K562 (cell line): ENCODE data around the gene SLC48A1. TPM values are rescaled to one million over a fixed set of nuclear protein-coding genes. Genes with fewer than 3 reads are reported as not detected.

Source experiments
- CBFA2T3 ChIP-seq: fragments of 450-650 bp; IDR thresholded peaks from 2 replicates; pipeline ENCODE4 v1.6.1; 2017
- CXXC5 ChIP-seq: fragments of 250-450 bp; sonication (Bioruptor Pico); IDR thresholded peaks from 2 replicates; pipeline ENCODE4 v1.8.0; 2022; ENCODE audit warnings: inconsistent platforms, mild to moderate bottlenecking, moderate library complexity
- DIDO1 ChIP-seq: fragments of 450-650 bp; IDR thresholded peaks from 2 replicates; pipeline ENCODE4 v1.6.1; 2016; ENCODE audit warnings: low read depth, missing biosample characterization, missing genetic modification characterization
- FOXJ3 ChIP-seq: sonication (generic); formaldehyde crosslinking; IDR thresholded peaks from 2 replicates; pipeline ENCODE4 v1.4.0; 2020; ENCODE audit warnings: mild to moderate bottlenecking, missing genetic modification reagents
- HNRNPUL1 ChIP-seq: fragments of 200-400 bp; formaldehyde crosslinking; IDR thresholded peaks from 2 replicates; pipeline ENCODE4 v1.6.1; 2017; ENCODE audit warnings: low read length
- ILK ChIP-seq: fragments of 450-650 bp; IDR thresholded peaks from 2 replicates; pipeline ENCODE4 v1.6.1; 2016; ENCODE audit warnings: missing genetic modification characterization, low read depth, mild to moderate bottlenecking, missing compliant biosample characterization, moderate library complexity, borderline replicate concordance
- KDM1A ChIP-seq, 2 experiments: fragments of 450-650 bp; IDR thresholded peaks; 2 replicates each; pipeline ENCODE4 v1.6.1; 2016; ENCODE audit warnings: mild to moderate bottlenecking in 2 of 2
- MEF2A ChIP-seq: IDR thresholded peaks from 2 replicates; pipeline ENCODE4 v1.6.1; 2011; ENCODE audit warnings: low read depth, mild to moderate bottlenecking, low read length, moderate library complexity; ENCODE audit not compliant: control insufficient read depth
- MEF2D ChIP-seq: conservative IDR thresholded peaks from 2 replicates; pipeline ENCODE4 v1.6.1; 2016; ENCODE audit warnings: low read depth, missing genetic modification characterization, missing compliant biosample characterization
- NFRKB ChIP-seq: fragments of 450-650 bp; IDR thresholded peaks from 2 replicates; pipeline ENCODE4 v1.6.1; 2016; ENCODE audit warnings: low read depth
- NR1H2 ChIP-seq: sonication (generic); formaldehyde crosslinking; IDR thresholded peaks from 2 replicates; pipeline ENCODE4 v1.4.0; 2020; ENCODE audit warnings: mild to moderate bottlenecking, missing genetic modification reagents
- NUFIP1 ChIP-seq: fragments of 450-650 bp; IDR thresholded peaks from 2 replicates; pipeline ENCODE4 v1.6.1; 2018; ENCODE audit not compliant: partially characterized antibody
- PHF21A ChIP-seq: fragments of 450-650 bp; IDR thresholded peaks from 2 replicates; pipeline ENCODE4 v1.6.1; 2017; ENCODE audit warnings: low read depth, borderline replicate concordance
- RFX5 ChIP-seq: IDR thresholded peaks from 2 replicates; pipeline ENCODE4 v1.6.1; 2011; ENCODE audit warnings: low read depth, mild to moderate bottlenecking, improper control_type of control experiment, low read length
- SPI1 ChIP-seq: IDR thresholded peaks from 2 replicates; pipeline ENCODE4 v1.6.1; 2011; ENCODE audit warnings: low read depth, low read length, control low read depth, borderline replicate concordance
- TFAP4 ChIP-seq: sonication (generic); formaldehyde crosslinking; IDR thresholded peaks from 2 replicates; pipeline ENCODE4 v1.8.0; 2022; ENCODE audit warnings: missing genetic modification reagents, mild to moderate bottlenecking, moderate library complexity, borderline replicate concordance
- TOE1 ChIP-seq, 2 experiments: fragments of 450-650 bp in 1 of 2; sonication (generic) in 1 of 2; formaldehyde crosslinking in 1 of 2; IDR thresholded peaks; 2 replicates each; pipeline versions ENCODE4 v1.7.1 to v1.8.0; 2016 to 2022; ENCODE audit warnings: borderline replicate concordance in 2 of 2, mild to moderate bottlenecking in 2 of 2, antibody characterized with exemption in 1 of 2, inconsistent platforms in 1 of 2, low read depth in 1 of 2, missing genetic modification reagents in 1 of 2, moderate library complexity in 1 of 2
- TRIM28 ChIP-seq: fragments of 450-650 bp; IDR thresholded peaks from 2 replicates; pipeline ENCODE4 v1.6.1; 2017
- XRCC4 ChIP-seq: IDR thresholded peaks from one replicate; pipeline ENCODE4 v1.6.1; 2011; ENCODE audit not compliant: insufficient read depth, insufficient read length; ENCODE audit errors: extremely low read depth
- XRCC5 ChIP-seq: fragments of 200-400 bp; formaldehyde crosslinking; IDR thresholded peaks from 2 replicates; pipeline ENCODE4 v1.6.1; 2017; ENCODE audit warnings: low read depth, mild to moderate bottlenecking, low read length
- ZBTB12 ChIP-seq: fragments of 250-450 bp; sonication (Bioruptor Pico); IDR thresholded peaks from 2 replicates; pipeline ENCODE4 v1.4.0; 2020
- ZBTB9 ChIP-seq: fragments of 450-650 bp; formaldehyde crosslinking; IDR thresholded peaks from 2 replicates; pipeline ENCODE4 v1.4.0; 2020; ENCODE audit warnings: mild to moderate bottlenecking, moderate library complexity
- ZNF274 ChIP-seq: IDR thresholded peaks from 2 replicates; pipeline ENCODE4 v1.6.1; 2011; ENCODE audit warnings: low read depth, mild to moderate bottlenecking, low read length, moderate library complexity, borderline replicate concordance
- ZNF668 ChIP-seq: fragments of 250-450 bp; sonication (Bioruptor Pico); IDR thresholded peaks from 2 replicates; pipeline ENCODE4 v1.8.0; 2022; ENCODE audit warnings: mild to moderate bottlenecking, inconsistent platforms
- polyA plus RNA-seq, 8 experiments: library from polyadenylated mRNA; depleted of rRNA in 4 of 8; stranded (reverse) in 5 of 8; unstranded in 3 of 8; fragments of >200 nt; fragmentation: Nextera tagmentation in 2 of 8; fragmentation: Illumina TruSeq in 1 of 8; extraction: Ambion mirVana in 2 of 8; extraction: Trizol in 1 of 8; gene quantifications; 2 replicates each; pipeline versions ENCODE4 v1.2.1 to v1.2.3, GENCODE V29; 2011 to 2014; ENCODE audit warnings: inconsistent platforms in 1 of 8, missing spikeins in 1 of 8
- total RNA-seq, 7 experiments: library from RNA; depleted of rRNA in 6 of 7; stranded (reverse); fragments of >200 nt in 6 of 7; fragmentation: Illumina TruSeq in 2 of 7; extraction: Trizol in 2 of 7; gene quantifications; 2 replicates each; pipeline versions ENCODE4 v1.2.1 to v1.2.3, GENCODE V29; 2011 to 2021; ENCODE audit warnings: low replicate concordance in 1 of 7
- TF ChIP-seq, protein P1 (sequence below): fragments of 450-650 bp; formaldehyde crosslinking; IDR thresholded peaks from 2 replicates; pipeline ENCODE4 v1.4.0; 2020; ENCODE audit warnings: mild to moderate bottlenecking

SLC48A1 gene
- total and polyA plus RNA-seq, 9 of the 15 experiments (the other 6 are each of a cell fraction or from before 2014, with no cell fraction given): 10.7 to 37.5 (median 18.7) TPM

- TF ChIP-seq MEF2A (no peak), DIDO1 (tag) (no peak), ZNF668 (peak; percentile 61; the same call in 1 of the 2 replicates), HNRNPUL1 (no peak), XRCC4 (no peak), PHF21A (no peak), ZNF274 (no peak), RFX5 (no peak), XRCC5 (no peak), ILK (tag) (no peak), TFAP4 (CRISPR knock-in tag) (peak; percentile 90), CBFA2T3 (peak; percentile 52; the same call in 1 of the 2 replicates), KDM1A (IDR thresholded peaks at IDR 0.05) (no peak; a peak in 1 of 4 replicates), CXXC5 (CRISPR knock-in tag) (peak; percentile 56), NUFIP1 (no peak), SPI1 (peak; percentile 53; the same call in 1 of the 2 replicates), TRIM28 (peak; percentile 44; the same call in 1 of the 2 replicates), ZBTB12 (no peak; the same call in 1 of the 2 replicates), MEF2D (tag) (peak; percentile 84; the same call in 1 of the 2 replicates), FOXJ3 (no peak), TOE1 (IDR thresholded peaks at IDR 0.05; ENCODE audit: borderline replicate concordance) (0 out of 2 replicates have a peak, but pooled peaks have one; percentile 52), TOE1 (CRISPR knock-in tag; IDR thresholded peaks at IDR 0.05; ENCODE audit: borderline replicate concordance, low read depth) (peak; percentile 61; the same call in 1 of the 2 replicates), NR1H2 (CRISPR knock-in tag) (no peak), NFRKB (no peak; the same call in none of the 2 replicates), ZBTB9 (CRISPR knock-in tag) (peak; percentile 78; the same call in 1 of the 2 replicates)
- TF ChIP-seq, protein P1, sequence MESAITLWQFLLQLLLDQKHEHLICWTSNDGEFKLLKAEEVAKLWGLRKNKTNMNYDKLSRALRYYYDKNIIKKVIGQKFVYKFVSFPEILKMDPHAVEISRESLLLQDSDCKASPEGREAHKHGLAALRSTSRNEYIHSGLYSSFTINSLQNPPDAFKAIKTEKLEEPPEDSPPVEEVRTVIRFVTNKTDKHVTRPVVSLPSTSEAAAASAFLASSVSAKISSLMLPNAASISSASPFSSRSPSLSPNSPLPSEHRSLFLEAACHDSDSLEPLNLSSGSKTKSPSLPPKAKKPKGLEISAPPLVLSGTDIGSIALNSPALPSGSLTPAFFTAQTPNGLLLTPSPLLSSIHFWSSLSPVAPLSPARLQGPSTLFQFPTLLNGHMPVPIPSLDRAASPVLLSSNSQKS: no peak
Measured at GRCh38 chr12:47775100-47775911, 2.3 kb downstream of the SLC48A1 start (continued).
